Measurements from ENCODE around the gene S100A7A. TPM values are rescaled to one million over a fixed set of nuclear protein-coding genes. Genes with fewer than 3 reads are reported as not detected.

S100A7A gene
- total and polyA plus RNA-seq, 2 donors from 2014 or later: not detected

GRCh38 chr1:153400244-153400643 is 16.1 kb upstream of the S100A7A start:
- no peaks in the 10 kb centered on the region for H3K4me1 ChIP-seq (ENCODE audit: control insufficient read depth in 2 of 3, insufficient read depth in 2 of 3, low read depth in 1 of 3, low read length in 3 of 3)
- no peak overlapping the region for H3K4me3 ChIP-seq (ENCODE audit: low read length in 3 of 3)
- no peak overlapping the region for H3K9ac ChIP-seq (ENCODE audit: low read length in 3 of 3)
- no peaks in the 10 kb centered on the region for H3K36me3 ChIP-seq (ENCODE audit: control insufficient read depth in 2 of 3, insufficient read depth in 3 of 3, low read length in 3 of 3)
- DNase-seq (no peak), FAIRE-seq (no peak)
- no peak for TF ChIP-seq CTCF (IDR thresholded peaks at IDR 0.05; ENCODE audit: borderline replicate concordance, extremely low read depth, insufficient read depth)
- H3K27me3 ChIP-seq (ENCODE audit: control insufficient read depth, insufficient read depth, low read length): no peaks in the 10 kb centered on the region
- H3K9me3 ChIP-seq (ENCODE audit: control insufficient read depth in 2 of 3, insufficient read depth in 1 of 3, low read length in 3 of 3): no peaks in the 10 kb centered on the region
- no peak overlapping the region for H3K27ac ChIP-seq (ENCODE audit: low read depth in 2 of 2, low read length in 2 of 2)
- intact Hi-C loops (cut with DNase I): no loop called here

- Histone ChIP-seq H3K9me3 (ENCODE audit: control insufficient read depth in 2 of 3, insufficient read depth in 1 of 3, low read length in 3 of 3) (no peaks in the 10 kb centered on the region), H3K4me1 (ENCODE audit: control insufficient read depth in 2 of 3, insufficient read depth in 2 of 3, low read depth in 1 of 3, low read length in 3 of 3) (no peaks in the 10 kb centered on the region), H3K27me3 (ENCODE audit: control insufficient read depth, insufficient read depth, low read length) (no peaks in the 10 kb centered on the region), H3K9ac (ENCODE audit: low read length in 3 of 3) (no peak overlapping the region), H3K36me3 (ENCODE audit: control insufficient read depth in 2 of 3, insufficient read depth in 3 of 3, low read length in 3 of 3) (no peaks in the 10 kb centered on the region), H3K4me3 (ENCODE audit: low read length in 3 of 3) (no peak overlapping the region), H3K27ac (ENCODE audit: low read depth in 2 of 2, low read length in 2 of 2) (no peak overlapping the region)
- FAIRE-seq (no peak), DNase-seq (no peak)
- no peak for TF ChIP-seq CTCF (IDR thresholded peaks at IDR 0.05; ENCODE audit: borderline replicate concordance, extremely low read depth, insufficient read depth)
- intact Hi-C loops (cut with DNase I): no loop called here
These were observed 14.9 kb upstream of the S100A7A start for GRCh38 chr1:153401461-153401860.

- intact Hi-C loops (cut with DNase I): no loop called here
These were observed 14.1 kb upstream of the S100A7A start for GRCh38 chr1:153402226-153402625.

More at GRCh38 chr1:153402226-153402625, 14.1 kb upstream of the S100A7A start:
- Histone ChIP-seq H3K4me1 (ENCODE audit: control insufficient read depth in 2 of 3, insufficient read depth in 2 of 3, low read depth in 1 of 3, low read length in 3 of 3) (no peaks in the 10 kb centered on the region), H3K9ac (ENCODE audit: low read length in 3 of 3) (no peak overlapping the region), H3K27ac (ENCODE audit: low read depth in 2 of 2, low read length in 2 of 2) (no peak overlapping the region), H3K36me3 (ENCODE audit: control insufficient read depth in 2 of 3, insufficient read depth in 3 of 3, low read length in 3 of 3) (no peaks in the 10 kb centered on the region), H3K9me3 (ENCODE audit: control insufficient read depth in 2 of 3, insufficient read depth in 1 of 3, low read length in 3 of 3) (no peaks in the 10 kb centered on the region), H3K27me3 (ENCODE audit: control insufficient read depth, insufficient read depth, low read length) (no peaks in the 10 kb centered on the region), H3K4me3 (ENCODE audit: low read length in 3 of 3) (no peak overlapping the region)
- TF ChIP-seq CTCF (IDR thresholded peaks at IDR 0.05; ENCODE audit: borderline replicate concordance, extremely low read depth, insufficient read depth): no peak
- no peak for DNase-seq
- FAIRE-seq: no peak
